GM19468 (cell line): ENCODE measurements around the gene TMEM239.
"Not testable (repeated sequence)": the region's sequence is repeated elsewhere in the genome, so short reads cannot be mapped to it uniquely, and the experiment has no call there.

ENCODE experiments used
- ATAC-seq: cut with Tn5 transposase; IDR thresholded peaks from one replicate; pipeline ENCODE4 v1.9.1; 2021; ENCODE audit warnings: mild to moderate bottlenecking, moderate library complexity, moderate number of reproducible peaks; ENCODE audit not compliant: unreplicated experiment; ENCODE audit errors: extremely low read depth

TMEM239 gene

GRCh38 chr20:2817891-2818595 lies 1.9 kb downstream of the TMEM239 start:
- ATAC-seq, result no peak

- ATAC-seq, result no peak
Observed at GRCh38 chr20:2820084-2820895, 4.1 kb downstream of the TMEM239 start.

DNA sequence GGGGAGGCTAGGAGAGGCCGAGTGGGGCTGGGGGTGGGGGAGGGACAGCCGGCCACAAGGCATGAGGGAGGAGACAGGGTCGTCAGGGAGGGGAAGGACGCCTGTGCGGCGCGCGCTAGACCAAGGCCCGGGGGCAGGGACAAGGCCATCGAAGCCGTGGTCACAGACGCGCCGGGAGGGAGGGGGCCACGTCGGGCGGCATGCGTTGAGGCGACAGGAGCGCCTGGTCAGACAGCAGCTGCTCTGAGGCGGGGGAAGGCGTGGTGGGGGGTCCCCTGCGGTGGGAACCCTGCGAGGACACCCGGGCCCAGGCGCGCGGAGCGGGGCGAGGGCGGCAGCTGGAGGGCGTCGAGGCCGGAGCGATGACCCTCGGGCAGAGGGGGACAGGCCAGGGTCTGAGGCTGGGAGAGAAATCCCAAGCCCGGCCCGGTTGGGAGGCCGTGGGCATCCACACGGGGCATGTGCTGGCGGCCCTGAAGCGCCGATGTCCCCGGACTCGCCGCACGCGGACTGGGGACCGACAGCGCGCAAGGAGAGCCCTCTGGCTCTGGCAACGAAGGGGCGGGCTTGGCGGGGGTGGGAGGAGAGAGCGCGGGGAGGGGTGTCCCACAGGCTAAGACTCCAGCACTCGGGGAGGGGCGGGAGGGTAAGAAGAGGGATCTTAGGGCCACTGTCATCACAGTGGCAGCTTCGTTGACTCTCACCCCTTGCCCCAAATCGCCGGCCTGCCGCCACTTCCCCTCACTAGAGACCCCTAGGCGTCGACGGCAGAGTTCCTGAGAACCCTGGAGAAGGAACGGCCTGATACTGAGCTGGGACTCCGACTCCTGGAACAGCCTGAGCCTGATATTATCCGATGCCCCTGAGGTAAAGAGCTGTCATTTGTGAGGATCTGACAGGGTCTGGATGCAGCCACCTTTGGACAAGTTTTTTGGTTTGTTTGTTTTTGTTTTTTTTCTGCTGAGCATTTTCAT lies 5.0 kb downstream of the TMEM239 start:
- no peak for ATAC-seq

DNA sequence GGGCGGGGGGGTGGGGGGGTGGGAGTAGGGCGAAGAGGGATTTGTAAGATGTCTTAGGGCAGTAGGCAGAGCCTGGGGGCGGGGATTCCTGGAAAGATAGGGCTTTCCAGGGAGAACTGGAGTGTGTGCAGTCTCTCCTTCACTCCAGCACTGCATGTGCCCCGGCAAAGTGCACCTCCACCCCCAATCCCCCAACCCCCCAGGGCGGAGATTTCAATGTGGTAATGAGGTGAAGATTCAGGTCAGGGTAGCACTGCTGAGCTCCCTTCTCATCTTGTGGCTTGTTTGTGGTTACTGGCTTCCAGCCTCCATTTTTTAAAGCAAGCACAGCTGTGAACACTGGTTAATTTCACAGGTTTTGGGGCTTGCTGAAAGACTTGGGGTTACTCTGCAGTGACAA lies 5.9 kb downstream of the TMEM239 start:
- ATAC-seq, result no peak

DNA sequence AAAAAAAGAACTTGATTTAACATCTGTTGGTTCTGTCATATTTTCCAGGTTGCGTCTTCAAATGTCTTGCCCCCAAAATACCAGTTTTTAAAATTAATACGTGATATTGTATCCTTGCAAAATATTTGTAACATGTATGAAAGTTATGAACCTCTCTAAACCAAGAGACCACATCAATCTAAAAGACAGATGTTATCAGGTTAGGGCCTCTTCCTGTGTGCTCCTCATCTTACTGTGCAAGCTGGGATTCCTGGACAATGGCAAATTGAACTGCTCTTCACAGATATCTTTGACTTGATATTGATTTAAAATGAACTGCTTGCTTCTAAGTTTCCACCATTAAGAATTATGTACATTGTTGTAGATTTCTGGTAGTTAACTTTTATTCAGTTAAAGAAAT lies 9.6 kb downstream of the TMEM239 start:
- ATAC-seq, result no peak

GRCh38 chr20:2826655-2827054 lies 10.5 kb downstream of the TMEM239 start:
- ATAC-seq, result no peak

DNA sequence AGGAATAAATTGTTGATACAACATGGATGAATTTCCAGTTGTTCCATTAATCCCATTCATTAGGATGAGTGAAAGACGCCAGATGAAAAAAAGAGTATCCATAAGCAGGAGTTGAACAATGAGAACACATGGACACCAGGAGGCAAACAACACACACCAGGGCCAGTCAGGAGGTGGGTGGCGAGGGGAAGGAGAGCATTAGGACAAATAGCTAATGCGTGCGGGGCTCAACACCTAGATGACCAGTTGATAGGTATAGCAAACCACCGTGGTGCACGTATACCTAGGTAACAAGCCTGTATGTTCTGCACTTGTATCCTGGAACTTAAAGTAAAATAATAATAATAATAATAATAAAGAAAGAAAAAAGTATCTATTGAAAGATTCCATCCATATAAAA lies 13.2 kb downstream of the TMEM239 start:
- no peak for ATAC-seq

- ATAC-seq, result not testable (repeated sequence)
Observed at GRCh38 chr20:2831206-2831605, 15.0 kb downstream of the TMEM239 start.

DNA sequence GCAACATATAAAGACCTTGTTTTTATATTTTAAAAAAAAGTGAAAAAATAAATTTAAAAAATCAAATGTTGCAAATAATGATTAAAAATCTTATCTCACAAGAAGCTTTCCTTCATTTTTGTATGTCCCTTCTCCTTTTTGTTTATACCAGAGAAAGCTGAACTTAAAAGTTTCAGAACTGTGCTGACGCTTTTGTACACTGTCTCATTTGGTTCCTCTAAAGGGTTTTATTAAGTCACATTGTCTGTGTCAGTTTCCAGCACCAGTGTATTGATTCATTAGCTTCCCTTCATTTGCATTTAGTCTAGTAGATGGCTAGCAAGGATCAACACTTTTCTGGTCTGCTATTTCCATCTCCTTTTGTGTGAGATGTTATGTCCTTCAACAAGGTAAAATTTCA lies 17.6 kb downstream of the TMEM239 start:
- no peak for ATAC-seq

DNA sequence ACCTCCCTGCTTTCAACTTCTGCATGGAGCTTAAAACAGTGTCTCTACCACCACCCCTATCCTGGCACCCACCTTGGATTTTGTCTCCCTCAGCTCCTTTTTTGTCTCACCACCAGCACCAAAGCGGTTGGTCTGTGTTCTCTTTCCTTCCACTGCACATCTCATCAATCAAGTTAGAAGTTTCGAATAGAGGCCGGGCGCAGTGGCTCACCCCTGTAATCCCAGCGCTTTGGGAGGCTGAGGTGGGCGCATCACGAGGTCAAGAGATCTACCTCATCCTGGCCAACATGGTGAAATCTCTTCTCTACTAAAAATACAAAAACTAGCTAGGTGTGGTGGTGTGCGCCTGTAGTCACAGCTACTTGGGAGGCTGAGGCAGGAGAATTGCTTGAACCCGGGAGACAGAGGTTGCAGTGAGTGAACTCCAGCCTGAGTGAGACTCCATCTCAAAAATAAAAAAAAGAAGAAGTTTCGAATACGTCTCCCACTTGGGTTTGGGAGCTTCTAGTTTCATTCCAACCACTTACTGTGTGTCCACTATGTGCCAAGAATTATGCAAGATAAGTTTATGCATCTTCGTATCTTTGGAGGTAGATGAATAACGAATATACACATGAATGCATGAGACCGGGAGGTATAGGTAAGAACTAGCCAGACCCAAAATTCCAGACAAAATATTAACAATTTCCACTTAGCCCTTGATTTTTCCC lies 18.4 kb downstream of the TMEM239 start:
- ATAC-seq, result no peak

- no peak for ATAC-seq
Observed at GRCh38 chr20:2835331-2835796, 19.2 kb downstream of the TMEM239 start.

GRCh38 chr20:2836035-2836434 lies 19.9 kb downstream of the TMEM239 start:
- no peak for ATAC-seq

- ATAC-seq, result no peak
Observed at GRCh38 chr20:2837221-2837960, 21.2 kb downstream of the TMEM239 start.

DNA sequence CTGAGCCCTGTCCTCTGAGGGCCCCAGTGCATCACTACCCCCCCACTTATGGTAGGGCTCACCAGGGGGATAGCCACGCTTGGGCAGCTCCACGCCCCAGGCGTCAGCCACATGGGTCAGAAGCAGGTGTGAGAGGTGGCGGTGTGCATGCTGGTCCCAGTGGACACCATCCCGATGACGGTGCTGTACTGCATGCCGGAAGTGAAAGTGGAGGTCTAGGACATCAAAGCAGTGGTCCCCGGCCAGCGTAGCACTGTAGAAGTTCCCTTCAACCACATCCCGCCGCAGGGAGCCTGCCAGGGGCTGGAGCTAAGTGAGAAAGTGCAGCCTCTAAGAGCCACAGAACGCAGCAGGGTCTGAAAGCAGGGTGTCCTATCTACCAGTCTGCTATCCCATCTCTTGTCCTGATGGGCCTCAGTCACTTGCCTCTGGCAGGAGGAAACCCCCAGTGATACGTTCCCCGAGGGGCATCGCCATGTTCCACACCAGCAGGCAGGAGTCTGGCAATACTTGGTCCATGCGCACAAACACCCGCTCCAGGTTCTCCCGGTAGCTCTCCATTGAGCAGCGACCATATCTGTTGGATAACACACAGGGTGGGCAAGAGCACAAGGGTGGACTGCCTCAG lies 22.1 kb downstream of the TMEM239 start:
- no peak for ATAC-seq

DNA sequence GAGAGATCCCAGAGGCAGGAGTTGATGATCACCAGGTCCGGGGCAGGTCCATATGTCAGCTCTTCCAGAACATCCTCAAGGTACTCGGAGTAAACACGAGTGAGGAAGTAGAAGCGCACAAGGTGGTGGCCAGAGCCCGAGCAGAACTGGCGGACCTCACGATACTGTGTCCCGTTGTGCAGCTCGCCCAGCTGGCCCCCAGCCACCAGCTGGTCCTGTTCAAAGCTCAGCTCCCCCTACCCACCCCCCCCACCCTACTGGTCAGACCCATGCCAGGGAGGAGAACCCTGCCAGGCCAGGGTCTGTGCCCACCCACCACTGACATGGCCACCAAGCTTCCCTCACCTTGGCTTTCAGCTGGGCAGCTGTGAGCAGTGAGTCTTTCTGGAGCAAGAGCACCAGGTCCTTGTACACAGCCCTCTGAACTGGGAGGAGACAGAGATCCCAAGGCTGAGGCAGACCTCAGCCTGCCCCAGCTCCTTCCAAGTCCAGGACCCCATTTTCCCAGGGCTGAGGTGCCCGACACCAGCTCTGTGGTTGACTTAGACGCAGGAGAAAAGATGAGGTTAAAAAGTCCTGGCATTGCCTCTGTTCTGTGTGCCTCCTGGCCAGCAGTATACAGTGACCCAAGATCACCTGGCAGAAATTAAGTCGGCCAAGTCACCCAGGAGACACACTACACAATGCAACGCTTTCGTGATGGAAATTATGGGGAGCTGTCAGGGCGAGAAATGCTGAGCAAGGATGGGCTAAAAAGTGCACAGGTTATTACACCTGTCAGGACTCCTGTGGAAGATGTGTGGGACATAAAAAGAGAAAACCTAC lies 22.9 kb downstream of the TMEM239 start:
- ATAC-seq, result no peak

- ATAC-seq, result no peak
Observed at GRCh38 chr20:2839732-2840137, 23.6 kb downstream of the TMEM239 start.

DNA sequence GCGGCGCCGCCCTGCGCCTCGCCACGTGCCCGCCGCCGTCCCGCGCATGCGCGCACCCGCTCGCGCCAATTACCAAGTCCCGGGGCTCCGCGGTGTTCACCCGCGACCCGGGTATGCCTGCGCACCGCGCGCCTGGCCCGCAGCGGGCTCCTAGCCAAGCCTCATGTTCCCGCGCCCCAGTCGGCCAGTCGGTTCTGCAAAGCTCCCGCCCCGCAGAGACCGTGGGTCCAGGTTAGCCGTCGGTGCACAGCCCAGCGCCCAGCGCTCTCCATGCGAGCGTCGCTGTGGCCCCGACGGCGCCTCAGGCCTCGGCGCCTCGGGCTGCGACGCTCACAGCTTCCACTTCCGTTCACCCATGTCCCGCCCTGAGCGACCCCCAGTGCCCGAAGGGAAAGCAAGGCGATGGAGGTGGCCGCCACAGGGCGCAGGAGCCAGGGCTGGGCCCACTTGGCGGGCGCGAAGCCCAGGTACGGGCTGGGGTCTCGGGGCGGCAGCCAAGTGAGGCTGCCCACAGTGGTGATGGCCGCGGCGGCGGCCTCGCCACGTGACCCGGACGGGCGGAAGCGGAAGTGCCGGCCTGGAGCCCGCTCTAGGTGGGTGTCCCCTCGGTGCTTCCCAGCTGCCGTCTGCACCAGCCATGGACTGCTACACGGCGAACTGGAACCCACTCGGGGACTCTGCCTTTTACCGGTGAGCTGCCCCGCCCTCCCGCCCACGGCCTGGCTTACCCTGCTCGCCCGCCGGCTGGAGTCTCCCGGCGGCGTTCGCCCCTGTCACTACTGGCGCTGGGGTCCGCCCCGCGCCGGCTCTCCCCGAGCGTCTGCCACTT lies 24.2 kb downstream of the TMEM239 start, which contains the start of the genes PCED1A and VPS16:
Gene PCED1A, minus strand, starts transcription at position 518 of the 829 bp plus-strand sequence. CDS start 743 bp downstream, outside the sequence.
Gene VPS16, plus strand, starts transcription at position 608 of the 829 bp plus-strand sequence. Its CDS starts 30 bp downstream, at position 638.
- ATAC-seq, result peak; percentile 76
